CD4-positive, alpha-beta T cell (primary cell): ENCODE results near the gene RBM33. TPM values are rescaled to one million over a fixed set of nuclear protein-coding genes. Genes with fewer than 3 reads are reported as not detected.

Source experiments
- ATAC-seq: fragments of 200-7000 bp; cut with Tn5 transposase; one replicate; pipeline ENCODE4 v1.10.0; 2022; ENCODE audit warnings: mild to moderate bottlenecking; ENCODE audit not compliant: poor library complexity
- CTCF ChIA-PET: fragments of 350-600 bp; sonication (Branson Sonifier 250); formaldehyde crosslinking; loops from one replicate; lab custom pipeline; 2021; ENCODE audit warnings: antibody characterized with exemption, inconsistent platforms; lab: Charles Lee
- POLR2A ChIA-PET: fragments of 350-600 bp; sonication (Branson Sonifier 250); formaldehyde crosslinking; loops from one replicate; lab custom pipeline; 2021; ENCODE audit warnings: antibody characterized with exemption, inconsistent platforms; lab: Charles Lee
- DNase-seq, 14 experiments: peaks; one replicate each; pipeline ENCODE4 v3.0.0-alpha.2; 2013 to 2020; ENCODE audit warnings: mixed read lengths in 2 of 14
- H3K27ac ChIP-seq, 2 donors: one replicate each; pipeline versions ENCODE4 v1.5.1 to v1.7.0; 2013; ENCODE audit warnings: low read length in 2 of 2, low read depth in 1 of 2, mild to moderate bottlenecking in 1 of 2
- H3K27me3 ChIP-seq, 2 experiments: 1 replicate in 1 of 2; 2 replicates in 1 of 2; pipeline versions ENCODE4 v1.6.1 to v1.7.0; 2013; ENCODE audit warnings: low read length in 2 of 2, control low read depth in 1 of 2, mild to moderate bottlenecking in 1 of 2, moderate library complexity in 1 of 2; ENCODE audit not compliant: insufficient read depth in 2 of 2, control insufficient read depth in 1 of 2
- H3K36me3 ChIP-seq: one replicate; pipeline ENCODE4 v1.6.1; 2013; ENCODE audit warnings: low read length, control low read depth; ENCODE audit not compliant: insufficient read depth
- H3K4me1 ChIP-seq: one replicate; pipeline ENCODE4 v1.6.1; 2013; ENCODE audit warnings: low read length, control low read depth; ENCODE audit not compliant: insufficient read depth
- H3K4me3 ChIP-seq: one replicate; pipeline ENCODE4 v1.5.1; 2013; ENCODE audit warnings: mild to moderate bottlenecking, low read length, moderate library complexity
- H3K9me3 ChIP-seq, 2 experiments: 1 replicate in 1 of 2; 2 replicates in 1 of 2; pipeline versions ENCODE4 v1.6.1 to v1.7.0; 2013; ENCODE audit warnings: low read length in 2 of 2, mild to moderate bottlenecking in 2 of 2, control low read depth in 1 of 2, moderate library complexity in 1 of 2; ENCODE audit not compliant: control insufficient read depth in 1 of 2, insufficient read depth in 1 of 2
- H3K27ac Mint-ChIP-seq: one replicate; pipeline ENCODE4 v1.8.0; 2020; ENCODE audit warnings: mixed read lengths
- H3K27me3 Mint-ChIP-seq: one replicate; pipeline ENCODE4 v1.8.0; 2021; ENCODE audit warnings: mixed read lengths
- H3K36me3 Mint-ChIP-seq: one replicate; pipeline ENCODE4 v1.8.0; 2021; ENCODE audit warnings: low read depth, mixed read lengths
- H3K4me1 Mint-ChIP-seq: one replicate; pipeline ENCODE4 v1.8.0; 2021; ENCODE audit warnings: low read depth, mixed read lengths
- H3K4me3 Mint-ChIP-seq: one replicate; pipeline ENCODE4 v1.8.0; 2020; ENCODE audit warnings: mild to moderate bottlenecking, mixed read lengths
- H3K9me3 Mint-ChIP-seq: one replicate; pipeline ENCODE4 v1.8.0; 2020; ENCODE audit warnings: mixed read lengths
- CTCF ChIP-seq: fragments of 200-600 bp; IDR thresholded peaks from one replicate; pipeline ENCODE4 v1.8.0; 2022; ENCODE audit warnings: antibody characterized with exemption, mild to moderate bottlenecking
- intact Hi-C, 2 experiments: fragments of 100-400 bp; cut with DNase I in 1 of 2; cut with micrococcal nuclease in 1 of 2; formaldehyde crosslinking; loops; one replicate each; pipeline versions ENCODE4 v1.15.1 to v1.9.0; 2023 to 2025; cut with DNase I, micrococcal nuclease
- total RNA-seq, 174 experiments: library from RNA in 2 of 174; stranded (reverse) in 2 of 174; gene quantifications; one replicate each; pipeline ENCODE4 v1.2.3 and lab custom pipeline; 2021 to 2026

Gene RBM33
- total RNA-seq, 2 experiments from 2014 or later = 178 to 184 TPM

- H3K4me3 Mint-ChIP-seq = peak overlapping the region; percentile 4
- peaks cover 45% of the 10 kb centered on the region for H3K36me3 ChIP-seq
- H3K9me3 ChIP-seq = no peaks in the 10 kb centered on the region
- H3K36me3 Mint-ChIP-seq = peaks cover 90% of the 10 kb centered on the region
- CTCF ChIA-PET = no interaction called here
- no peaks in the 10 kb centered on the region for H3K27me3 ChIP-seq
- peaks cover 5% of the 10 kb centered on the region for H3K4me1 ChIP-seq
- peaks cover 68% of the 10 kb centered on the region for H3K4me1 Mint-ChIP-seq
- no peak for DNase-seq
- H3K27ac ChIP-seq = no peak overlapping the region
- intact Hi-C loops = no loop called here
- ATAC-seq = no peak
- H3K4me3 ChIP-seq = no peak overlapping the region
- H3K27me3 Mint-ChIP-seq = no peaks in the 10 kb centered on the region
- TF ChIP-seq CTCF = no peak
- no peaks in the 10 kb centered on the region for H3K9me3 Mint-ChIP-seq
- POLR2A ChIA-PET = no interaction called here
- H3K27ac Mint-ChIP-seq = no peak overlapping the region
Measured at GRCh38 chr7:155683098-155683497, 38.6 kb downstream of the RBM33 start.

- DNase-seq (no peak), ATAC-seq (no peak)
- H3K4me3 ChIP-seq = no peak overlapping the region
- no peaks in the 10 kb centered on the region for H3K9me3 Mint-ChIP-seq
- CTCF ChIA-PET = no interaction called here
- H3K9me3 ChIP-seq = no peaks in the 10 kb centered on the region
- H3K27ac Mint-ChIP-seq = peak overlapping the region; percentile 66
- peak overlapping the region; percentile 4 for H3K4me3 Mint-ChIP-seq
- no peaks in the 10 kb centered on the region for H3K27me3 Mint-ChIP-seq
- peaks cover 93% of the 10 kb centered on the region for H3K36me3 Mint-ChIP-seq
- no peak overlapping the region for H3K27ac ChIP-seq
- POLR2A ChIA-PET = no interaction called here
- intact Hi-C loops = no loop called here
- H3K36me3 ChIP-seq = peaks cover 45% of the 10 kb centered on the region
- TF ChIP-seq CTCF = no peak
- peaks cover 74% of the 10 kb centered on the region for H3K4me1 Mint-ChIP-seq
- no peaks in the 10 kb centered on the region for H3K27me3 ChIP-seq
- peaks cover 5% of the 10 kb centered on the region for H3K4me1 ChIP-seq
Measured at GRCh38 chr7:155683714-155684113, 39.3 kb downstream of the RBM33 start.

GRCh38 chr7:155684543-155684942 is 40.1 kb downstream of the RBM33 start:
- intact Hi-C loops = no loop called here
- no peaks in the 10 kb centered on the region for H3K9me3 Mint-ChIP-seq
- H3K27me3 ChIP-seq = no peaks in the 10 kb centered on the region
- no peak for TF ChIP-seq CTCF
- peak overlapping the region; percentile 66 for H3K27ac Mint-ChIP-seq
- peaks cover 5% of the 10 kb centered on the region for H3K4me1 ChIP-seq
- H3K27ac ChIP-seq = no peak overlapping the region
- no peak for DNase-seq
- peaks cover 91% of the 10 kb centered on the region for H3K36me3 Mint-ChIP-seq
- H3K4me1 Mint-ChIP-seq = peaks cover 78% of the 10 kb centered on the region
- H3K36me3 ChIP-seq = peaks cover 42% of the 10 kb centered on the region
- ATAC-seq = no peak
- H3K27me3 Mint-ChIP-seq = no peaks in the 10 kb centered on the region
- ChIA-PET POLR2A (no interaction called here), CTCF (interaction anchor here (1.2 kb wide), 1 partner anchor 9 kb away, joined by 3 read pairs; no protein-coding TSS in a partner anchor)
- peak overlapping the region; percentile 49 for H3K4me3 Mint-ChIP-seq
- no peak overlapping the region for H3K4me3 ChIP-seq
- H3K9me3 ChIP-seq = no peaks in the 10 kb centered on the region
